Keratinocyte (primary cell): ENCODE results near the gene ELK3. TPM values are rescaled to one million over a fixed set of nuclear protein-coding genes. Genes with fewer than 3 reads are reported as not detected.

Experiments
- DNase-seq: peaks from one replicate; pipeline ENCODE4 v3.0.0-alpha.2; 2011; ENCODE audit warnings: low read depth, missing footprints, low spot score
- FAIRE-seq: peaks from 2 replicates; lab custom pipeline; 2011; peaks lifted over from hg19 to GRCh38; lab: Jason Lieb, UNC
- H2AFZ ChIP-seq: 2 replicates; pipeline ENCODE4 v1.6.0; 2012; ENCODE audit warnings: low read length, control low read depth, inconsistent platforms; ENCODE audit not compliant: control insufficient read depth
- H3K27ac ChIP-seq: 2 replicates; pipeline ENCODE4 v1.5.1; 2011; ENCODE audit warnings: low read length; ENCODE audit not compliant: control insufficient read depth, insufficient read depth
- H3K27me3 ChIP-seq: 3 replicates; pipeline ENCODE4 v1.6.0; 2011; ENCODE audit warnings: low read length; ENCODE audit not compliant: control insufficient read depth, insufficient read depth; ENCODE audit errors: extremely low read depth
- H3K36me3 ChIP-seq, 2 experiments: 2 replicates in 1 of 2; 3 replicates in 1 of 2; pipeline ENCODE4 v1.5.1; 2011; ENCODE audit warnings: low read length in 2 of 2, mild to moderate bottlenecking in 1 of 2; ENCODE audit not compliant: control insufficient read depth in 2 of 2, insufficient read depth in 2 of 2; ENCODE audit errors: extremely low read depth in 1 of 2
- H3K4me1 ChIP-seq: 3 replicates; pipeline ENCODE4 v1.5.1; 2011; ENCODE audit warnings: low read length; ENCODE audit not compliant: control insufficient read depth, insufficient read depth; ENCODE audit errors: extremely low read depth
- H3K4me2 ChIP-seq: 3 replicates; pipeline ENCODE4 v1.6.0; 2011; ENCODE audit warnings: low read depth, low read length; ENCODE audit not compliant: control insufficient read depth, insufficient read depth; ENCODE audit errors: extremely low read depth
- H3K4me3 ChIP-seq, 3 experiments: fragments of 200-600 bp in 1 of 3; sonication (generic) in 1 of 3; 2 replicates in 2 of 3; 3 replicates in 1 of 3; pipeline ENCODE4 v1.5.1; 2011 to 2016; ENCODE audit warnings: low read length in 3 of 3, mild to moderate bottlenecking in 3 of 3, control low read depth in 2 of 3, inconsistent platforms in 1 of 3, low read depth in 1 of 3, mixed read lengths in 1 of 3, mixed run types in 1 of 3, moderate library complexity in 1 of 3; ENCODE audit not compliant: control insufficient read depth in 2 of 3, insufficient read depth in 2 of 3; ENCODE audit errors: extremely low read depth in 1 of 3
- H3K79me2 ChIP-seq: 2 replicates; pipeline ENCODE4 v1.6.0; 2012; ENCODE audit warnings: low read length; ENCODE audit not compliant: control insufficient read depth, insufficient read depth
- H3K9ac ChIP-seq: 3 replicates; pipeline ENCODE4 v1.6.0; 2011; ENCODE audit warnings: low read length; ENCODE audit not compliant: control insufficient read depth, insufficient read depth; ENCODE audit errors: extremely low read depth
- H3K9me1 ChIP-seq: 3 replicates; pipeline ENCODE4 v1.6.0; 2011; ENCODE audit warnings: low read length; ENCODE audit not compliant: control insufficient read depth, insufficient read depth; ENCODE audit errors: extremely low read depth
- H3K9me3 ChIP-seq: 2 replicates; pipeline ENCODE4 v1.5.1; 2012; ENCODE audit warnings: low read depth, low read length; ENCODE audit not compliant: control insufficient read depth
- H4K20me1 ChIP-seq: 3 replicates; pipeline ENCODE4 v1.6.0; 2011; ENCODE audit warnings: low read length; ENCODE audit not compliant: control insufficient read depth, insufficient read depth; ENCODE audit errors: extremely low read depth
- EZH2 ChIP-seq: IDR thresholded peaks from one replicate; pipeline ENCODE4 v1.6.1; 2012; ENCODE audit warnings: inconsistent platforms, mild to moderate bottlenecking, low read length, moderate library complexity
- dilution Hi-C: fragments of 300-500 bp; cut with MboI; formaldehyde crosslinking; loops from one replicate; pipeline ENCODE4 v1.7.0; 2020; ENCODE audit warnings: low sequenced_read_pairs; ENCODE audit not compliant: extremely low pct_ligation_motif_present
- polyA plus RNA-seq, 5 experiments: library from polyadenylated mRNA; depleted of rRNA in 3 of 5; stranded (reverse) in 3 of 5; stranded (forward) in 1 of 5; unstranded in 1 of 5; fragments of >200 nt; gene quantifications; 1 replicate in 1 of 5; 2 replicates in 3 of 5; 3 replicates in 1 of 5; pipeline versions ENCODE4 v1.2.1 to v1.2.3, GENCODE V29; 2011 to 2012; ENCODE audit warnings: missing spikeins in 2 of 5, low read depth in 1 of 5, low replicate concordance in 1 of 5
- TF ChIP-seq, protein P1 (sequence below), 3 experiments: IDR thresholded peaks in 1 of 3; conservative IDR thresholded peaks in 1 of 3; optimal IDR thresholded peaks in 1 of 3; 2 replicates in 2 of 3; 3 replicates in 1 of 3; pipeline versions ENCODE3 to v1.5.1; 2011; ENCODE audit warnings: low read length in 3 of 3, mild to moderate bottlenecking in 3 of 3, moderate library complexity in 2 of 3, control low read depth in 1 of 3, inconsistent platforms in 1 of 3; ENCODE audit not compliant: insufficient read depth in 2 of 3; ENCODE audit errors: extremely low read depth in 1 of 3

Gene ELK3
- polyA plus RNA-seq, 1 donor (not counting 4 experiments of a cell fraction or from before 2014, with no cell fraction given), result 28.2 TPM

DNA sequence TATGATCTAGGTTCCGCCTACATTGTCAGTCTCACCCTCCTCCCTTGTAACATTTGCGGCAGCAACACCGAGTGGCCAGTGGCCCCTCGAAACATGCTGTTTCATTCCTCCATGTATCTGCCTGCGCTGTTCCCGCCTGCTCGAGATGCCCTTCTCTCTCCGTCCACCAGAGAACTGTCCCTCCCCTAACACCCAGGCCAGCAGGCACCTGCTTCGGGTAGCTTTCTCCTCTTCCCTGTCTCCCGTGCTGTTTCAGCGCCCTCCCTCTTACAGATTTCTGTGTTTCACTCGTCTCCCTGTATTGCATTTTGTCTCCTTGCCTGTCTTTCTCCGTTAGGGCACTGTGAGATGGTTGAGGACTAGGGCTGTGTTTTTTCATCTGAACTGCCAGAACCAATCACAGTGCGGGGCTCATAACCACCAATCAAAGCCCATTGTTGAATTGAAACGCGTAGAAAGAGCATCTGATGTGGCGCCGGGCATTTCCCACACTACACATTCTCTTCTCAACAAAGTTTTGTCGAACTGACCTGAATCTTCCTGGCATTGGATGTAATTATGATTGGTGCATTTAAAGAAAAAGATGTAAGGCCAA is 40.9 kb upstream of the ELK3 start:
- dilution Hi-C loops, result no loop called here
- Histone ChIP-seq H3K4me2 (no peak overlapping the region), H3K4me1 (peaks cover 4% of the 10 kb centered on the region), H3K79me2 (no peaks in the 10 kb centered on the region), H3K9me3 (no peaks in the 10 kb centered on the region), H3K27ac (no peak overlapping the region), H3K4me3 (no peak overlapping the region), H3K27me3 (no peaks in the 10 kb centered on the region), H3K36me3 (no peaks in the 10 kb centered on the region), H4K20me1 (no peaks in the 10 kb centered on the region), H2AFZ (no peak overlapping the region), H3K9me1 (no peaks in the 10 kb centered on the region), H3K9ac (no peak overlapping the region)
- FAIRE-seq, result no peak
- TF ChIP-seq EZH2, result no peak
- TF ChIP-seq, protein P1, sequence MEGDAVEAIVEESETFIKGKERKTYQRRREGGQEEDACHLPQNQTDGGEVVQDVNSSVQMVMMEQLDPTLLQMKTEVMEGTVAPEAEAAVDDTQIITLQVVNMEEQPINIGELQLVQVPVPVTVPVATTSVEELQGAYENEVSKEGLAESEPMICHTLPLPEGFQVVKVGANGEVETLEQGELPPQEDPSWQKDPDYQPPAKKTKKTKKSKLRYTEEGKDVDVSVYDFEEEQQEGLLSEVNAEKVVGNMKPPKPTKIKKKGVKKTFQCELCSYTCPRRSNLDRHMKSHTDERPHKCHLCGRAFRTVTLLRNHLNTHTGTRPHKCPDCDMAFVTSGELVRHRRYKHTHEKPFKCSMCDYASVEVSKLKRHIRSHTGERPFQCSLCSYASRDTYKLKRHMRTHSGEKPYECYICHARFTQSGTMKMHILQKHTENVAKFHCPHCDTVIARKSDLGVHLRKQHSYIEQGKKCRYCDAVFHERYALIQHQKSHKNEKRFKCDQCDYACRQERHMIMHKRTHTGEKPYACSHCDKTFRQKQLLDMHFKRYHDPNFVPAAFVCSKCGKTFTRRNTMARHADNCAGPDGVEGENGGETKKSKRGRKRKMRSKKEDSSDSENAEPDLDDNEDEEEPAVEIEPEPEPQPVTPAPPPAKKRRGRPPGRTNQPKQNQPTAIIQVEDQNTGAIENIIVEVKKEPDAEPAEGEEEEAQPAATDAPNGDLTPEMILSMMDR (optimal IDR thresholded peaks at IDR 0.05 in 1 of 3, IDR thresholded peaks at IDR 0.05 in 1 of 3, conservative IDR thresholded peaks at IDR 0.05 in 1 of 3; ENCODE audit: extremely low read depth in 1 of 3, insufficient read depth in 2 of 3, low read length in 3 of 3), result no peak
- no peak for DNase-seq

GRCh38 chr12:96155181-96155580 is 39.0 kb upstream of the ELK3 start:
- Histone ChIP-seq H3K79me2 (no peaks in the 10 kb centered on the region), H4K20me1 (no peaks in the 10 kb centered on the region), H3K4me1 (peaks cover 4% of the 10 kb centered on the region), H3K9ac (no peak overlapping the region), H3K4me2 (no peak overlapping the region), H2AFZ (no peak overlapping the region), H3K36me3 (no peaks in the 10 kb centered on the region), H3K4me3 (no peak overlapping the region), H3K9me1 (no peaks in the 10 kb centered on the region), H3K9me3 (no peaks in the 10 kb centered on the region), H3K27ac (no peak overlapping the region), H3K27me3 (no peaks in the 10 kb centered on the region)
- FAIRE-seq, result no peak
- dilution Hi-C loops, result no loop called here
- DNase-seq, result no peak
- TF ChIP-seq EZH2, result no peak
- TF ChIP-seq, protein P1 (optimal IDR thresholded peaks at IDR 0.05 in 1 of 3, IDR thresholded peaks at IDR 0.05 in 1 of 3, conservative IDR thresholded peaks at IDR 0.05 in 1 of 3; ENCODE audit: extremely low read depth in 1 of 3, insufficient read depth in 2 of 3, low read length in 3 of 3), result no peak
